Heart right ventricle (tissue), 16 donors: ENCODE data around the gene NRARP. TPM values are rescaled to one million over a fixed set of nuclear protein-coding genes. Genes with fewer than 3 reads are reported as not detected.
A peak's percentile ranks its signal among the peaks of the same experiment; 100 is the strongest.

ENCODE experiments used
- ATAC-seq, 8 donors: fragments of 200-7000 bp; cut with Tn5 transposase; one replicate each; pipeline ENCODE4 v1.9.1; 2020; ENCODE audit warnings: mild to moderate bottlenecking in 8 of 8, moderate library complexity in 8 of 8, moderate number of reproducible peaks in 1 of 8
- DNase-seq, 2 donors: peaks; one replicate each; pipeline ENCODE4 v3.0.0-alpha.2; 2020
- H3K27ac ChIP-seq, 10 donors: fragments of 200-600 bp; sonication (generic) in 2 of 10; one replicate each; pipeline versions ENCODE4 v1.5.0 to v1.8.0; 2020 to 2022; ENCODE audit warnings: mild to moderate bottlenecking in 3 of 10
- H3K27me3 ChIP-seq, 7 donors: fragments of 200-600 bp; one replicate each; pipeline ENCODE4 v1.8.0; 2021 to 2022; ENCODE audit warnings: mild to moderate bottlenecking in 2 of 7
- H3K36me3 ChIP-seq, 9 donors: fragments of 200-600 bp; sonication (generic) in 1 of 9; one replicate each; pipeline versions ENCODE4 v1.5.0 to v1.8.0; 2020 to 2022; ENCODE audit warnings: mild to moderate bottlenecking in 2 of 9
- H3K4me1 ChIP-seq, 9 donors: fragments of 200-600 bp; sonication (generic) in 1 of 9; one replicate each; pipeline versions ENCODE4 v1.5.0 to v1.8.0; 2020 to 2022; ENCODE audit warnings: mild to moderate bottlenecking in 4 of 9
- H3K4me3 ChIP-seq, 10 donors: fragments of 200-600 bp; sonication (generic) in 2 of 10; one replicate each; pipeline versions ENCODE4 v1.5.0 to v1.8.0; 2020 to 2022; ENCODE audit warnings: mild to moderate bottlenecking in 7 of 10, moderate library complexity in 2 of 10
- H3K9me3 ChIP-seq, 11 donors: fragments of 200-600 bp in 10 of 11; sonication (generic) in 2 of 11; one replicate each; pipeline versions ENCODE4 v1.5.0 to v1.8.0; 2013 to 2022; ENCODE audit warnings: mild to moderate bottlenecking in 2 of 11, control low read depth in 1 of 11, moderate library complexity in 1 of 11
- CTCF ChIP-seq, 9 donors: fragments of 200-600 bp; sonication (generic) in 2 of 9; IDR thresholded peaks; one replicate each; pipeline versions ENCODE4 v1.5.0 to v1.8.0; 2021 to 2022; ENCODE audit warnings: antibody characterized with exemption in 9 of 9, mild to moderate bottlenecking in 5 of 9, moderate library complexity in 1 of 9
- WGBS, 2 donors: extraction: QIAGEN DNeasy Blood & Tissue Kit; methylation state at CpG; one replicate each; pipeline ENCODE4 v1.1.7; 2013; ENCODE audit warnings: inconsistent platforms in 1 of 2; 5-methylcytosine and 5-hydroxymethylcytosine counted together
- intact Hi-C, 10 donors: fragments of 100-400 bp; cut with DNase I; formaldehyde crosslinking; loops; one replicate each; pipeline versions ENCODE4 v1.11.1 to v1.14.2; 2022
- polyA plus RNA-seq, 2 donors: library from polyadenylated mRNA; stranded (reverse); fragments of 200-250 nt; gene quantifications; one replicate each; pipeline ENCODE4 v1.2.3, GENCODE V29; 2013
- total RNA-seq, 10 donors: library from RNA; stranded (reverse); fragmentation: NEBNext Ultra II Directional in 3 of 10; extraction: Animal tissue kit (Norgen Biotek cat#: 25700) in 3 of 10; gene quantifications; one replicate each; pipeline versions ENCODE4 v1.2.1 to v1.2.4, GENCODE V29; 2021 to 2023
- donor health status: Arrhythmogenic right ventricular cardiomyopathy.
- donor health status: ischemic (EF 13 %, LVEDD 7.1; RV severe dilation, severe dysfunction).
- donor health status: healthy with polysubstance abuse.
- donor health status: DM: no; HTN: yes; CAD: no.
- donor health status: DM: no; HTN: no; CAD: no.
- donor health status: ischemic (EF 25% LVEDD 6.9; RV normal size, moderate dysfunction).
- donor health status: ischemic (EF 25% LVEDD 5.7; RV mildly dilated, moderate dysfunction).
- donor health status: healthy.
- donor health status: DM: yes; HTN: yes; CAD: no.
- donor health status: Ischemic cardiomyopathy.
- donor health status: ischemic (EF 35%, LVEDD 5.7; RV mildly dilated, moderate dysfunction).
- donor health status: nonischemic (EF 11% LVEDD 7.7; RV severe dilation, severe dysfunction).
- donor health status: DM: yes; HTN: yes; CAD: no.
- donor health status: PGD.
- donor health status: ischemic (EF 29% LVEDD 5.4; RV normal size, mild dysfunction).
- donor health status: nonischemic (EF 23%, LVEDD 6.1; RV moderate dilation, normal function).

The NRARP gene
- total and polyA plus RNA-seq, 12 donors = 2.0 to 20.8 (median 11.1) TPM

GRCh38 chr9:137280474-137281344 lies 21.4 kb downstream of the NRARP start:
- peaks cover 0 to 4% (median 0%) of the 10 kb centered on the region in 11 donors for H3K9me3 ChIP-seq
- ATAC-seq = peak in 1 of 8 donors; percentile 5
- intact Hi-C loops = no loop called here
- TF ChIP-seq CTCF (IDR thresholded peaks at IDR 0.05) = peak in 8 of 9 donors; percentile 25 to 61 (median 53)
- peak in 1 of 2 donors; percentile 39 for DNase-seq
- no peaks in the 10 kb centered on the region for H3K27me3 ChIP-seq
- H3K4me1 ChIP-seq = peaks cover 21 to 69% (median 39%) of the 10 kb centered on the region in 9 donors
- no peak overlapping the region for H3K27ac ChIP-seq
- peaks cover 0 to 50% (median 3%) of the 10 kb centered on the region in 9 donors for H3K36me3 ChIP-seq
- 44 to 47% methylated on average over 80 to 85 of the region's 85 CpGs for WGBS, 2 donors
- peak overlapping the region in 4 of 10 donors; percentile 5 to 10 (median 8) for H3K4me3 ChIP-seq

- Histone ChIP-seq H3K9me3 (no peaks in the 10 kb centered on the region), H3K36me3 (peaks cover 0 to 50% (median 3%) of the 10 kb centered on the region in 9 donors), H3K27me3 (no peaks in the 10 kb centered on the region), H3K27ac (no peak overlapping the region), H3K4me1 (peaks cover 25 to 73% (median 46%) of the 10 kb centered on the region in 9 donors), H3K4me3 (no peak overlapping the region)
- intact Hi-C loops = no loop called here
- ATAC-seq (no peak), DNase-seq (no peak)
- WGBS, 2 donors = 84 to 91% methylated on average over 41 of the region's 41 CpGs
- TF ChIP-seq CTCF (IDR thresholded peaks at IDR 0.05) = no peak
Measured at GRCh38 chr9:137279741-137280473, 22.2 kb downstream of the NRARP start.

GRCh38 chr9:137278721-137279711 lies 23.1 kb downstream of the NRARP start:
- peak in 1 of 2 donors; percentile 22 for DNase-seq
- TF ChIP-seq CTCF (IDR thresholded peaks at IDR 0.05) = no peak

More at GRCh38 chr9:137278721-137279711, 23.1 kb downstream of the NRARP start:
- Histone ChIP-seq H3K36me3 (peaks cover 0 to 52% (median 3%) of the 10 kb centered on the region in 9 donors), H3K27me3 (no peaks in the 10 kb centered on the region), H3K27ac (peak overlapping the region; percentile 91 to 100 (median 98)), H3K4me1 (peaks cover 28 to 81% (median 53%) of the 10 kb centered on the region in 9 donors), H3K9me3 (no peaks in the 10 kb centered on the region), H3K4me3 (peak overlapping the region in 9 of 10 donors; percentile 37 to 70 (median 63))
- WGBS, 2 donors = 72 to 74% methylated on average over 133 to 139 of the region's 139 CpGs
- ATAC-seq = no peak
- intact Hi-C loops = no loop called here
